Fibroblast of lung (primary cell): ENCODE measurements around the gene CLIC3. TPM values are rescaled to one million over a fixed set of nuclear protein-coding genes. Genes with fewer than 3 reads are reported as not detected.

Experiments
- DNase-seq, 2 donors: peaks; one replicate each; pipeline versions ENCODE4 v3.0.0 to v3.0.0-alpha.2; 2010; ENCODE audit warnings: low read depth in 2 of 2
- H2AFZ ChIP-seq: 2 replicates; pipeline ENCODE4 v1.5.1; 2012; ENCODE audit warnings: low read length, control low read depth, inconsistent platforms
- H3K27ac ChIP-seq: 2 replicates; pipeline ENCODE4 v1.5.1; 2011; ENCODE audit warnings: low read length, control low read depth; ENCODE audit not compliant: insufficient read depth
- H3K27me3 ChIP-seq: 2 replicates; pipeline ENCODE4 v1.5.1; 2011; ENCODE audit warnings: mild to moderate bottlenecking, low read length; ENCODE audit not compliant: control insufficient read depth, insufficient read depth
- H3K36me3 ChIP-seq: 2 replicates; pipeline ENCODE4 v1.5.1; 2011; ENCODE audit warnings: low read length; ENCODE audit not compliant: control insufficient read depth, insufficient read depth
- H3K4me1 ChIP-seq: 2 replicates; pipeline ENCODE4 v1.5.1; 2011; ENCODE audit warnings: low read length; ENCODE audit not compliant: control insufficient read depth, insufficient read depth; ENCODE audit errors: extremely low read depth
- H3K4me2 ChIP-seq: 2 replicates; pipeline ENCODE4 v1.5.1; 2011; ENCODE audit warnings: low read length, control low read depth; ENCODE audit not compliant: insufficient read depth; ENCODE audit errors: extremely low read depth
- H3K4me3 ChIP-seq, 4 experiments: fragments of 200-600 bp in 1 of 4; sonication (generic) in 1 of 4; replicated peaks in 1 of 4; 2 replicates each; pipeline ENCODE4 v1.5.1; 2011 to 2016; ENCODE audit warnings: low read length in 4 of 4, low read depth in 3 of 4, mild to moderate bottlenecking in 3 of 4, control low read depth in 2 of 4, inconsistent platforms in 1 of 4, mixed read lengths in 1 of 4; ENCODE audit not compliant: insufficient read depth in 1 of 4; ENCODE audit errors: control extremely low read depth in 1 of 4
- H3K79me2 ChIP-seq: 2 replicates; pipeline ENCODE4 v1.5.1; 2012; ENCODE audit warnings: mild to moderate bottlenecking, low read length, inconsistent platforms; ENCODE audit not compliant: control insufficient read depth, insufficient read depth
- H3K9ac ChIP-seq: 2 replicates; pipeline ENCODE4 v1.5.1; 2011; ENCODE audit warnings: mild to moderate bottlenecking, low read length, control low read depth; ENCODE audit not compliant: insufficient read depth
- H3K9me3 ChIP-seq: 2 replicates; pipeline ENCODE4 v1.5.1; 2012; ENCODE audit warnings: low read depth, low read length; ENCODE audit not compliant: control insufficient read depth, insufficient read depth
- H4K20me1 ChIP-seq: 2 replicates; pipeline ENCODE4 v1.5.1; 2011; ENCODE audit warnings: low read length; ENCODE audit not compliant: control insufficient read depth, insufficient read depth; ENCODE audit errors: extremely low read depth
- CTCF ChIP-seq, 2 donors: IDR thresholded peaks in 1 of 2; conservative IDR thresholded peaks in 1 of 2; 1 replicate in 1 of 2; 2 replicates in 1 of 2; pipeline ENCODE4 v1.5.1; 2011 to 2012; ENCODE audit warnings: low read length in 2 of 2, control low read depth in 1 of 2, inconsistent platforms in 1 of 2, low read depth in 1 of 2, mild to moderate bottlenecking in 1 of 2
- EZH2 ChIP-seq: IDR thresholded peaks from 2 replicates; pipeline ENCODE4 v1.5.1; 2012; ENCODE audit warnings: low read length, control low read depth, mild to moderate bottlenecking; ENCODE audit errors: missing control alignments
- polyA plus RNA-seq, 2 donors: library from polyadenylated mRNA; depleted of rRNA in 1 of 2; stranded (reverse) in 1 of 2; unstranded in 1 of 2; fragments of >200 nt; gene quantifications; 2 replicates each; pipeline ENCODE4 v1.2.1, GENCODE V29; 2011 to 2012; ENCODE audit warnings: missing spikeins in 1 of 2
- total RNA-seq: library from RNA; depleted of rRNA; stranded (reverse); fragments of >200 nt; gene quantifications from 2 replicates; pipeline ENCODE4 v1.2.1, GENCODE V29; 2014

Gene CLIC3
- total and polyA plus RNA-seq, 2 donors (not counting 1 experiment from before 2014, with no cell fraction given): 0.98 to 3.5 TPM

DNA sequence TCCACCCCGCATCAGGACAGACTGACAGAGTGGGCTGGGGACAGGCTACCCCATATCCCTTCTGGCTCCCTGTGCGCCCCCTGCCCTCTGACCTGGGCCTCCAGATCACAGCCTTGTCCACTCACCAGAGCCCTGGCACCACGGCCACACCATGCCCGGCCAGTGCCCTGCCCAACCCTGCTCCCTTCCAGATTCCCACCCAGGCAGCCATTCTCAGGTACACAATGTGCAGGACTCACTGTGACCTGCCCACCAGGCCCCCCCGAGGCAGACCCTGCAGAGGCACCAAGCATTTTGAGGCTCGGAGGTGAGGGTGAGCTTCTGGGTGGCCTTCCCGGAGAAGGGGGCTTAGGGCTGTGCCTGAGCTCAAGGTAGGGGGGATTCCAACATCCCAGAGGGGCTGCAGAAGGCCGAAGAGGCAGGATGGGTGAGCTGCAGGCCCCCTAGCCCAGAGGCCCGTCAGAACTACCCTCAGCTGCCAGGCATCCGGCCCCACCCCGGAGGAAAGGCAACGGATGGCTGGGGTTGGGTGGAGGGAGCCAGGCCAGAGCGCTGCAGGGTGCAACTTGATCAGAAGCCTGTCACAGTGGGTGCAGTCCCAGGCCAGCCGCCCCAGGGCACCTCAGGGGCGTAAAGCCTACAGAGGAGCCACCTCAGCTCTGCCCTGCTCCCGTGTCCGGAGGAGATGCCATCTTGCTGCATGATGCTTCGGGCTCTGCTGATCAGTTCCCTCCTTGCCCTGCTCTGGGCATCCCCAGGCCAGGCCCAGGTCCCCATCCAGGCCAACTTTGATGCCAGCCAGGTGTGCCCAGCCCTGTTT, 13.9 kb downstream of the CLIC3 start, which contains the start of gene LCNL1:
TSS of gene LCNL1 (plus strand) at position 762 of the 820 bp plus-strand sequence. CDS start 594 bp downstream, outside the sequence.
- TF ChIP-seq EZH2 (no peak), CTCF (conservative IDR thresholded peaks at IDR 0.05 in 1 of 2, IDR thresholded peaks at IDR 0.05 in 1 of 2; ENCODE audit: low read depth in 1 of 2, low read length in 2 of 2) (no peak)
- Histone ChIP-seq H3K4me3 (no peak within 1 kb of the TSS), H4K20me1 (no peaks in the 10 kb centered on the region), H3K4me2 (no peak within 1 kb of the TSS), H3K9ac (no peak within 1 kb of the TSS), H3K36me3 (no peaks in the 10 kb centered on the region), H2AFZ (no peak within 1 kb of the TSS), H3K27me3 (peaks cover 24% of the 10 kb centered on the region), H3K27ac (no peak within 1 kb of the TSS), H3K4me1 (no peaks in the 10 kb centered on the region), H3K9me3 (no peaks in the 10 kb centered on the region), H3K79me2 (no peaks in the 10 kb centered on the region)
- DNase-seq: no peak

DNA sequence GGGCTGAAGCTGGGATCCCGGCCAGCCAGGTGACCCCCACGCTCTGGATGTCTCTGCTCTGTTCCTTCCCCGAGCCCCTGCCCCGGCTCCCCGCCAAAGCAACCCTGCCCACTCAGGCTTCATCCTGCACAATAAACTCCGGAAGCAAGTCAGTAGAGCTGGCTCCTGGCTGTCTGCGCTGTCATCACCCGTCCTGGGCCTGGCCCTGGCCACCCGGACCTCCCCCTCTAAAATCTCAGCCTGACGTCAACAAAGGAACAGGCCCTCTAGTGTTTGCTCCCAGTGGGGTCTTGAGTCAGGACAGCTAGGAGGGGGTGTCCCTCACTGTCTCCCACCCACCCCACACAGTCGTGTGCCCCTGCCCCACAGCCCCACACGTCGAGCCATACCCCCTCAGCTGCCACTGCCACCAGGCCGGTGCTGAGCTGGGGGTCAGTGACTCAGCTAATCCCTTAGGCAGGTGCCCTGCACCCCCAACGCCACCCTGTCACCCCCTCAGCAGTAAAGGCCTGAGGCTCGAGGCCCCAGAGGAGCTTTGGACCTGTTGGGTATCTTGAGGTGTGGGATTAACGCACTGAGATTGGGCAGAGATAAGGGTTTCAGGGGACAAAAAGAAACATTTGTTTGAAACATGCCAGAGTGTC, 14.7 kb downstream of the CLIC3 start:
- Histone ChIP-seq H3K36me3 (no peaks in the 10 kb centered on the region), H3K9me3 (no peaks in the 10 kb centered on the region), H3K9ac (no peak overlapping the region), H3K27ac (no peak overlapping the region), H3K79me2 (no peaks in the 10 kb centered on the region), H3K4me3 (no peak overlapping the region), H3K4me1 (no peaks in the 10 kb centered on the region), H3K27me3 (peaks cover 24% of the 10 kb centered on the region), H4K20me1 (no peaks in the 10 kb centered on the region), H3K4me2 (no peak overlapping the region), H2AFZ (no peak overlapping the region)
- TF ChIP-seq CTCF (conservative IDR thresholded peaks at IDR 0.05 in 1 of 2, IDR thresholded peaks at IDR 0.05 in 1 of 2; ENCODE audit: low read depth in 1 of 2, low read length in 2 of 2) (no peak), EZH2 (no peak)
- DNase-seq: no peak

GRCh38 chr9:136980669-136981478, 15.5 kb downstream of the CLIC3 start:
- Histone ChIP-seq H3K27me3 (peaks cover 22% of the 10 kb centered on the region), H3K79me2 (no peaks in the 10 kb centered on the region), H3K36me3 (no peaks in the 10 kb centered on the region), H3K4me1 (no peaks in the 10 kb centered on the region), H3K9ac (no peak overlapping the region), H4K20me1 (no peaks in the 10 kb centered on the region), H3K4me3 (no peak overlapping the region), H3K4me2 (no peak overlapping the region), H2AFZ (no peak overlapping the region), H3K9me3 (no peaks in the 10 kb centered on the region), H3K27ac (no peak overlapping the region)
- TF ChIP-seq EZH2 (no peak), CTCF (conservative IDR thresholded peaks at IDR 0.05 in 1 of 2, IDR thresholded peaks at IDR 0.05 in 1 of 2; ENCODE audit: low read depth in 1 of 2, low read length in 2 of 2) (no peak)
- DNase-seq: no peak
